GM12878 (cell line): Measurements from ENCODE around the gene TTLL10. TPM values are rescaled to one million over a fixed set of nuclear protein-coding genes. Genes with fewer than 3 reads are reported as not detected.
A peak's percentile ranks its signal among the peaks of the same experiment; 100 is the strongest.

Experiments
- ATF2 ChIP-seq: IDR thresholded peaks from 2 replicates; pipeline ENCODE4 v1.6.1; 2012; ENCODE audit warnings: low read length, inconsistent platforms
- BCL11A ChIP-seq: IDR thresholded peaks from 2 replicates; pipeline ENCODE4 v1.6.1; 2011; ENCODE audit warnings: low read depth, low read length
- BCL3 ChIP-seq: IDR thresholded peaks from 2 replicates; pipeline ENCODE4 v1.6.1; 2011; ENCODE audit warnings: borderline replicate concordance, low read depth, mild to moderate bottlenecking, moderate library complexity, low read length; ENCODE audit not compliant: insufficient read depth, poor library complexity, severe bottlenecking
- DPF2 ChIP-seq: fragments of 450-650 bp; IDR thresholded peaks from 2 replicates; pipeline ENCODE4 v1.6.1; 2017; ENCODE audit warnings: mild to moderate bottlenecking
- EED ChIP-seq: sonication (generic); IDR thresholded peaks from 2 replicates; pipeline ENCODE4 v1.6.1; 2016; ENCODE audit warnings: antibody characterized with exemption, low read depth
- EGR1 ChIP-seq, 2 experiments: IDR thresholded peaks; 1 replicate in 1 of 2; 2 replicates in 1 of 2; pipeline ENCODE4 v1.6.1; 2011 to 2012; ENCODE audit warnings: low read depth in 2 of 2, low read length in 2 of 2, borderline replicate concordance in 1 of 2, mild to moderate bottlenecking in 1 of 2, moderate library complexity in 1 of 2
- ETV6 ChIP-seq, 2 experiments: fragments of 450-650 bp in 1 of 2; IDR thresholded peaks in 1 of 2; conservative IDR thresholded peaks in 1 of 2; 2 replicates each; pipeline ENCODE4 v1.6.1; 2014; ENCODE audit warnings: antibody characterized with exemption in 1 of 2, borderline replicate concordance in 1 of 2, low read depth in 1 of 2, mild to moderate bottlenecking in 1 of 2, moderate library complexity in 1 of 2
- IKZF1 ChIP-seq: fragments of 450-650 bp; conservative IDR thresholded peaks from 2 replicates; pipeline ENCODE4 v1.6.1; 2017; ENCODE audit warnings: antibody characterized with exemption, mild to moderate bottlenecking
- MEF2B ChIP-seq: fragments of 450-650 bp; IDR thresholded peaks from 2 replicates; pipeline ENCODE4 v1.6.1; 2018; ENCODE audit warnings: mild to moderate bottlenecking, moderate library complexity; ENCODE audit not compliant: partially characterized antibody, poor library complexity, severe bottlenecking
- NR2F1 ChIP-seq: fragments of 450-650 bp; conservative IDR thresholded peaks from 2 replicates; pipeline ENCODE4 v1.6.1; 2017; ENCODE audit warnings: mild to moderate bottlenecking
- PAX5 ChIP-seq: IDR thresholded peaks from 2 replicates; pipeline ENCODE4 v1.6.1; 2011; ENCODE audit warnings: low read depth, low read length, borderline replicate concordance
- RELA ChIP-seq: fragments of 450-650 bp; IDR thresholded peaks from 2 replicates; pipeline ENCODE4 v1.8.0; 2014; ENCODE audit warnings: borderline replicate concordance; ENCODE audit not compliant: partially characterized antibody
- RUNX3 ChIP-seq: IDR thresholded peaks from 2 replicates; pipeline ENCODE4 v1.6.1; 2012; ENCODE audit warnings: low read length, inconsistent platforms
- SIX5 ChIP-seq: IDR thresholded peaks from 2 replicates; pipeline ENCODE4 v1.6.1; 2011; ENCODE audit warnings: mild to moderate bottlenecking, low read depth, low read length, moderate library complexity; ENCODE audit not compliant: severe bottlenecking
- SMC3 ChIP-seq: IDR thresholded peaks from 2 replicates; pipeline ENCODE4 v1.6.1; 2011; ENCODE audit warnings: low read length, improper control_type of control experiment, borderline replicate concordance
- SP1 ChIP-seq: IDR thresholded peaks from one replicate; pipeline ENCODE4 v1.6.1; 2011; ENCODE audit warnings: low read depth, low read length
- STAT3 ChIP-seq: IDR thresholded peaks from 2 replicates; pipeline ENCODE4 v1.6.1; 2011; ENCODE audit warnings: low read depth, low read length, improper control_type of control experiment
- YY1 ChIP-seq: IDR thresholded peaks from 2 replicates; pipeline ENCODE4 v1.6.1; 2011; ENCODE audit warnings: low read depth, mild to moderate bottlenecking, low read length
- ZBTB4 ChIP-seq: fragments of 450-650 bp; formaldehyde crosslinking; IDR thresholded peaks from 2 replicates; pipeline ENCODE4 v1.4.0; 2022; ENCODE audit warnings: mild to moderate bottlenecking, moderate library complexity
- polyA plus RNA-seq, 11 experiments: library from polyadenylated mRNA; depleted of rRNA in 4 of 11; unstranded in 6 of 11; stranded (reverse) in 5 of 11; fragments of >200 nt; fragmentation: Nextera tagmentation in 4 of 11; fragmentation: Illumina TruSeq in 1 of 11; extraction: Ambion mirVana in 4 of 11; extraction: Trizol in 1 of 11; gene quantifications; 1 replicate in 1 of 11; 2 replicates in 10 of 11; pipeline versions ENCODE4 v1.2.1 to v1.2.3, GENCODE V29; 2011 to 2016; ENCODE audit warnings: inconsistent platforms in 2 of 11, missing spikeins in 2 of 11, low read depth in 1 of 11
- total RNA-seq, 4 experiments: library from RNA; depleted of rRNA in 3 of 4; stranded (reverse); fragments of >200 nt in 3 of 4; fragmentation: Illumina TruSeq in 1 of 4; extraction: Trizol in 1 of 4; gene quantifications; 2 replicates each; pipeline versions ENCODE4 v1.2.1 to v1.2.3, GENCODE V29; 2013 to 2021

The TTLL10 gene
- total and polyA plus RNA-seq, 10 of the 15 experiments (the other 5 are each of a cell fraction or from before 2014, with no cell fraction given): not detected

- no peak for TF ChIP-seq ZBTB4 (CRISPR knock-in tag)
- peak; percentile 85 for TF ChIP-seq DPF2
- TF ChIP-seq EED: peak; percentile 75
- TF ChIP-seq RUNX3: peak; percentile 4; the same call in 1 of the 2 replicates
- TF ChIP-seq IKZF1: peak; percentile 91
- no peak for TF ChIP-seq SIX5
- TF ChIP-seq NR2F1: peak; percentile 61; the same call in 1 of the 2 replicates
- peak; percentile 76 for TF ChIP-seq RELA
- TF ChIP-seq BCL3: peak; percentile 39
- TF ChIP-seq PAX5: 0 out of 2 replicates have a peak, but pooled peaks have one; percentile 10
- no peak for TF ChIP-seq ETV6 (conservative IDR thresholded peaks at IDR 0.05 in 1 of 2, IDR thresholded peaks at IDR 0.05 in 1 of 2; ENCODE audit: borderline replicate concordance in 1 of 2, low read depth in 1 of 2)
- TF ChIP-seq EGR1 (IDR thresholded peaks at IDR 0.05; ENCODE audit: borderline replicate concordance in 1 of 2, low read depth in 2 of 2, low read length in 2 of 2): peak in 1 of 2 experiments; percentile 32; a peak in 1 of 3 replicates
- no peak for TF ChIP-seq ATF2
- TF ChIP-seq YY1: no peak
- TF ChIP-seq MEF2B: peak; percentile 99
- TF ChIP-seq BCL11A: no peak
- peak; percentile 13 for TF ChIP-seq SP1
- no peak for TF ChIP-seq SMC3
- no peak for TF ChIP-seq STAT3
Observed at GRCh38 chr1:1171546-1172340, 1.9 kb upstream of the TTLL10 start (continued).
